ENCODE data around the gene OSBPL5. TPM values are rescaled to one million over a fixed set of nuclear protein-coding genes. Genes with fewer than 3 reads are reported as not detected.

The OSBPL5 gene
- total and polyA plus RNA-seq, 2 of the 4 experiments (the other 2 are of a cell fraction) = 14.9 to 22.3 TPM

GRCh38 chr11:3208272-3208671, 43.2 kb upstream of the OSBPL5 start:
- no peak overlapping the region for H4K5ac ChIP-seq (ENCODE audit: low read depth, low read length)

More at GRCh38 chr11:3208272-3208671, 43.2 kb upstream of the OSBPL5 start:
- H3K56ac ChIP-seq (ENCODE audit: extremely low read depth, insufficient read depth, low read length) = no peak overlapping the region
- H3K79me1 ChIP-seq (ENCODE audit: low read depth in 1 of 2, low read length in 2 of 2) = no peaks in the 10 kb centered on the region
- H3K23ac ChIP-seq (ENCODE audit: low read depth, low read length) = no peak overlapping the region
- POLR2A ChIA-PET (ENCODE audit: unreplicated experiment) = no interaction called here
- no peak overlapping the region for H2AK5ac ChIP-seq (ENCODE audit: low read depth, low read length)
- H3K4me3 ChIP-seq (ENCODE audit: insufficient read depth, low read depth, low read length) = no peak overlapping the region
- H2BK5ac ChIP-seq (ENCODE audit: low read depth, low read length, poor library complexity, severe bottlenecking) = no peak overlapping the region
- peaks cover 35% of the 10 kb centered on the region for H3K27me3 ChIP-seq (ENCODE audit: control insufficient read depth, insufficient read depth, low read length)
- no peak overlapping the region for H4K8ac ChIP-seq (ENCODE audit: low read depth in 2 of 2, low read length in 2 of 2)
- H3K9ac ChIP-seq (ENCODE audit: low read depth, low read length) = no peak overlapping the region
- WGBS, 2 experiments (ENCODE audit: extremely low coverage in 2 of 2, insufficient read length in 1 of 2) = no CpG with 5 or more reads among the region's 6 CpGs
- intact Hi-C loops (cut with micrococcal nuclease) = no loop called here
- H4K20me1 ChIP-seq (ENCODE audit: insufficient read depth, low read length) = no peaks in the 10 kb centered on the region
- no peak overlapping the region for H2BK20ac ChIP-seq (ENCODE audit: low read depth, low read length)
- no peak overlapping the region for H4K91ac ChIP-seq (ENCODE audit: insufficient read depth, low read depth, low read length)
- no peak overlapping the region for H3K27ac ChIP-seq (ENCODE audit: insufficient read depth, low read length)
- peaks cover 9% of the 10 kb centered on the region for H3K9me3 ChIP-seq (ENCODE audit: control insufficient read depth, insufficient read depth, low read length)
- TF ChIP-seq RFX5 (IDR thresholded peaks at IDR 0.05; ENCODE audit: low read depth, low read length) = no peak
- no peak overlapping the region for H3K18ac ChIP-seq (ENCODE audit: low read depth, low read length)
- no TSS peak for BruUV-seq (replicated peaks)
- CTCF ChIA-PET = no interaction called here
- no peaks in the 10 kb centered on the region; the same call in 1 of the 2 replicates for H3K4me1 ChIP-seq (ENCODE audit: control insufficient read depth, insufficient read depth, low read length)
- ATAC-seq (ENCODE audit: low read depth) = no peak
- dilution Hi-C loops (cut with HindIII; ENCODE audit: low sequenced_read_pairs, unreplicated experiment) = no loop called here
- H2AK9ac ChIP-seq (replicated peaks; ENCODE audit: low read depth, low read length, poor library complexity) = no peak overlapping the region
- no peaks in the 10 kb centered on the region for H3K9me1 ChIP-seq (ENCODE audit: insufficient read depth, low read length)
- H2BK120ac ChIP-seq (ENCODE audit: low read depth, low read length) = no peak overlapping the region
- no peak overlapping the region for H3K4ac ChIP-seq (ENCODE audit: low read depth, low read length)
- no peak overlapping the region for H2BK15ac ChIP-seq (ENCODE audit: low read depth, low read length)
- H3K14ac ChIP-seq (replicated peaks; ENCODE audit: low read depth, low read length) = no peak overlapping the region
- H2AFZ ChIP-seq (replicated peaks; ENCODE audit: low read length, poor library complexity) = no peak overlapping the region
- no peaks in the 10 kb centered on the region for H3K36me3 ChIP-seq (ENCODE audit: control insufficient read depth, insufficient read depth, low read length)
- in situ Hi-C loops (cut with MboI; ENCODE audit: low sequenced_read_pairs) = no loop called here
- H3K4me2 ChIP-seq (ENCODE audit: low read depth, low read length) = no peak overlapping the region
- DNase-seq = no peak

Data from IMR-90 (cell line).